IMR-90 (cell line): ENCODE data around the gene TRAK2. TPM values are rescaled to one million over a fixed set of nuclear protein-coding genes. Genes with fewer than 3 reads are reported as not detected.

Source experiments
- ATAC-seq: fragments of 200-7000 bp; cut with Tn5 transposase; 2 replicates; pipeline ENCODE4 v1.9.1; 2020; ENCODE audit warnings: low read depth, mild to moderate bottlenecking, moderate library complexity
- BruUV-seq: library from RNA; stranded (reverse); fragments of 400-500 nt; replicated peaks from 2 replicates; lab custom pipeline; 2021; lab: Mats Ljungman, UMichigan
- CTCF ChIA-PET: fragments of 300-600 bp; formaldehyde crosslinking; extraction: SDS; loops from one replicate; lab custom pipeline; 2021; ENCODE audit warnings: antibody characterized with exemption; lab: Yijun Ruan, JAX
- POLR2A ChIA-PET: fragments of 300-600 bp; sonication (Branson Sonifier 250); formaldehyde crosslinking; loops from one replicate; lab custom pipeline; 2022; ENCODE audit warnings: antibody characterized with exemption; ENCODE audit not compliant: unreplicated experiment; lab: Charles Lee
- DNase-seq: peaks from one replicate; pipeline ENCODE4 v3.0.0; 2013
- H2AFZ ChIP-seq: replicated peaks from 2 replicates; pipeline ENCODE3; 2013; ENCODE audit warnings: low read length, mild to moderate bottlenecking; ENCODE audit not compliant: poor library complexity
- H2AK5ac ChIP-seq: 2 replicates; pipeline ENCODE4 v1.6.1; 2013; ENCODE audit warnings: low read depth, low read length, inconsistent platforms
- H2AK9ac ChIP-seq: replicated peaks from 2 replicates; pipeline ENCODE3; 2013; ENCODE audit warnings: mild to moderate bottlenecking, low read depth, low read length, moderate library complexity; ENCODE audit not compliant: poor library complexity
- H2BK120ac ChIP-seq: 2 replicates; pipeline ENCODE4 v1.6.1; 2013; ENCODE audit warnings: low read depth, low read length, inconsistent platforms
- H2BK15ac ChIP-seq: 3 replicates; pipeline ENCODE4 v1.6.1; 2013; ENCODE audit warnings: low read depth, low read length, inconsistent platforms
- H2BK20ac ChIP-seq: 2 replicates; pipeline ENCODE4 v1.6.1; 2013; ENCODE audit warnings: low read depth, mild to moderate bottlenecking, inconsistent platforms, low read length, moderate library complexity
- H2BK5ac ChIP-seq: 2 replicates; pipeline ENCODE4 v1.6.1; 2013; ENCODE audit warnings: mild to moderate bottlenecking, low read depth, low read length, inconsistent platforms; ENCODE audit not compliant: poor library complexity, severe bottlenecking
- H3K14ac ChIP-seq: replicated peaks from 2 replicates; pipeline ENCODE4 v1.6.1; 2013; ENCODE audit warnings: low read depth, low read length, inconsistent platforms
- H3K18ac ChIP-seq: 2 replicates; pipeline ENCODE4 v1.6.1; 2013; ENCODE audit warnings: low read depth, low read length, control low read depth
- H3K23ac ChIP-seq: 2 replicates; pipeline ENCODE4 v1.6.1; 2013; ENCODE audit warnings: low read depth, low read length, inconsistent platforms
- H3K27ac ChIP-seq: 2 replicates; pipeline ENCODE4 v1.5.1; 2013; ENCODE audit warnings: mild to moderate bottlenecking, control low read depth, low read length; ENCODE audit not compliant: insufficient read depth
- H3K27me3 ChIP-seq: 2 replicates; pipeline ENCODE4 v1.6.1; 2013; ENCODE audit warnings: low read length; ENCODE audit not compliant: control insufficient read depth, insufficient read depth
- H3K36me3 ChIP-seq: 2 replicates; pipeline ENCODE4 v1.6.1; 2013; ENCODE audit warnings: low read length, mixed read lengths; ENCODE audit not compliant: control insufficient read depth, insufficient read depth
- H3K4ac ChIP-seq: 2 replicates; pipeline ENCODE4 v1.6.1; 2013; ENCODE audit warnings: low read depth, low read length, inconsistent platforms
- H3K4me1 ChIP-seq: 2 replicates; pipeline ENCODE4 v1.6.1; 2013; ENCODE audit warnings: low read length, mixed read lengths; ENCODE audit not compliant: control insufficient read depth, insufficient read depth
- H3K4me2 ChIP-seq: 2 replicates; pipeline ENCODE4 v1.6.1; 2013; ENCODE audit warnings: low read depth, mild to moderate bottlenecking, control low read depth, low read length, moderate library complexity
- H3K4me3 ChIP-seq: 2 replicates; pipeline ENCODE4 v1.5.1; 2013; ENCODE audit warnings: low read depth, mild to moderate bottlenecking, control low read depth, low read length, moderate library complexity; ENCODE audit not compliant: insufficient read depth
- H3K56ac ChIP-seq: 2 replicates; pipeline ENCODE4 v1.6.1; 2013; ENCODE audit warnings: low read length, inconsistent platforms; ENCODE audit not compliant: insufficient read depth; ENCODE audit errors: extremely low read depth
- H3K79me1 ChIP-seq, 2 experiments: 2 replicates each; pipeline ENCODE4 v1.6.1; 2013; ENCODE audit warnings: low read length in 2 of 2, inconsistent platforms in 1 of 2, low read depth in 1 of 2
- H3K9ac ChIP-seq: 2 replicates; pipeline ENCODE4 v1.6.1; 2013; ENCODE audit warnings: low read depth, low read length, control low read depth
- H3K9me1 ChIP-seq: 2 replicates; pipeline ENCODE4 v1.6.1; 2013; ENCODE audit warnings: low read length, inconsistent platforms; ENCODE audit not compliant: insufficient read depth
- H3K9me3 ChIP-seq: 2 replicates; pipeline ENCODE4 v1.6.1; 2013; ENCODE audit warnings: low read length; ENCODE audit not compliant: control insufficient read depth, insufficient read depth
- H4K20me1 ChIP-seq: 2 replicates; pipeline ENCODE4 v1.6.1; 2013; ENCODE audit warnings: low read length, inconsistent platforms; ENCODE audit not compliant: insufficient read depth
- H4K5ac ChIP-seq: 2 replicates; pipeline ENCODE4 v1.6.1; 2013; ENCODE audit warnings: mild to moderate bottlenecking, low read depth, low read length, control low read depth
- H4K8ac ChIP-seq, 2 experiments: 2 replicates each; pipeline ENCODE4 v1.6.1; 2013; ENCODE audit warnings: low read depth in 2 of 2, low read length in 2 of 2, control low read depth in 1 of 2, inconsistent platforms in 1 of 2
- H4K91ac ChIP-seq: 2 replicates; pipeline ENCODE4 v1.6.1; 2013; ENCODE audit warnings: low read depth, low read length, inconsistent platforms; ENCODE audit not compliant: insufficient read depth
- BHLHE40 ChIP-seq: fragments of 150-350 bp; IDR thresholded peaks from 2 replicates; pipeline ENCODE4 v1.6.1; 2016; ENCODE audit warnings: mild to moderate bottlenecking, low read depth, low read length
- CEBPB ChIP-seq: IDR thresholded peaks from 2 replicates; pipeline ENCODE4 v1.6.1; 2012; ENCODE audit warnings: low read depth, low read length, improper control_type of control experiment
- CHD1 ChIP-seq: IDR thresholded peaks from 2 replicates; pipeline ENCODE4 v1.6.1; 2012; ENCODE audit warnings: low read depth, low read length, improper control_type of control experiment
- FOS ChIP-seq: fragments of 150-350 bp; IDR thresholded peaks from 2 replicates; pipeline ENCODE4 v1.6.1; 2016; ENCODE audit warnings: low read depth, low read length
- MAZ ChIP-seq: IDR thresholded peaks from 2 replicates; pipeline ENCODE4 v1.6.1; 2012; ENCODE audit warnings: low read depth, mild to moderate bottlenecking, low read length, improper control_type of control experiment, moderate library complexity, borderline replicate concordance
- MXI1 ChIP-seq: IDR thresholded peaks from 2 replicates; pipeline ENCODE4 v1.6.1; 2012; ENCODE audit warnings: low read depth, mild to moderate bottlenecking, low read length, moderate library complexity, borderline replicate concordance
- NFE2L2 ChIP-seq: fragments of 150-350 bp; IDR thresholded peaks from 2 replicates; pipeline ENCODE4 v1.6.1; 2016; ENCODE audit warnings: low read depth, mild to moderate bottlenecking, low read length
- POLR2A ChIP-seq: IDR thresholded peaks from 2 replicates; pipeline ENCODE4 v1.6.1; 2012; ENCODE audit warnings: mild to moderate bottlenecking, low read depth, low read length
- RAD21 ChIP-seq: IDR thresholded peaks from 2 replicates; pipeline ENCODE4 v1.6.1; 2012; ENCODE audit warnings: low read length, improper control_type of control experiment
- RCOR1 ChIP-seq: IDR thresholded peaks from 2 replicates; pipeline ENCODE4 v1.6.1; 2012; ENCODE audit warnings: mild to moderate bottlenecking, low read length, improper control_type of control experiment; ENCODE audit not compliant: insufficient replicate concordance
- RFX5 ChIP-seq: IDR thresholded peaks from 2 replicates; pipeline ENCODE4 v1.8.0; 2012; ENCODE audit warnings: low read depth, mild to moderate bottlenecking, low read length, moderate library complexity
- SMC3 ChIP-seq: fragments of 150-350 bp; IDR thresholded peaks from 2 replicates; pipeline ENCODE4 v1.6.1; 2016; ENCODE audit warnings: low read depth, mild to moderate bottlenecking, antibody characterized with exemption, low read length, moderate library complexity
- WGBS, 2 experiments: methylation state at CpG; one replicate each; pipeline versions ENCODE4 v1.1.5 to v1.1.7; 2013; ENCODE audit warnings: missing lambda C conversion rate in 2 of 2; ENCODE audit not compliant: insufficient read length in 1 of 2; ENCODE audit errors: extremely low coverage in 2 of 2; 5-methylcytosine and 5-hydroxymethylcytosine counted together
- dilution Hi-C: fragments of 300-500 bp; cut with HindIII; formaldehyde crosslinking; loops from one replicate; pipeline ENCODE4 v1.14.3; 2018; ENCODE audit warnings: low sequenced_read_pairs; ENCODE audit not compliant: unreplicated experiment
- in situ Hi-C: fragments of 300-500 bp; cut with MboI; formaldehyde crosslinking; loops from 3 replicates; pipeline ENCODE4 v1.14.3; 2019; ENCODE audit warnings: low sequenced_read_pairs, inconsistent platforms, mixed read lengths
- intact Hi-C: fragments of 100-400 bp; cut with micrococcal nuclease; formaldehyde crosslinking; loops from 2 replicates; pipeline ENCODE4 v1.10.0; 2022
- polyA plus RNA-seq, 3 experiments: library from polyadenylated mRNA; depleted of rRNA; stranded (reverse); fragments of >200 nt; gene quantifications; 2 replicates each; pipeline ENCODE4 v1.2.3, GENCODE V29; 2012; ENCODE audit warnings: low replicate concordance in 1 of 3
- total RNA-seq: library from RNA; depleted of rRNA; stranded (reverse); fragments of >200 nt; gene quantifications from 2 replicates; pipeline ENCODE4 v1.2.3, GENCODE V29; 2012
- TF ChIP-seq, protein P1 (sequence below): fragments of 150-350 bp; IDR thresholded peaks from 2 replicates; pipeline ENCODE4 v1.6.1; 2017; ENCODE audit warnings: mild to moderate bottlenecking, antibody characterized with exemption, low read length, low read depth
- TF ChIP-seq, protein P2 (sequence below): conservative IDR thresholded peaks from 2 replicates; pipeline ENCODE4 v1.5.1; 2012; ENCODE audit warnings: mild to moderate bottlenecking, low read depth, low read length, improper control_type of control experiment
- TF ChIP-seq, protein P3 (sequence below): fragments of 150-350 bp; IDR thresholded peaks from 2 replicates; pipeline ENCODE4 v1.6.1; 2016; ENCODE audit warnings: low read depth, mild to moderate bottlenecking, low read length, moderate library complexity, borderline replicate concordance

The TRAK2 gene
- total and polyA plus RNA-seq, 2 of the 4 experiments (the other 2 are of a cell fraction): 13.1 to 65.4 TPM

DNA sequence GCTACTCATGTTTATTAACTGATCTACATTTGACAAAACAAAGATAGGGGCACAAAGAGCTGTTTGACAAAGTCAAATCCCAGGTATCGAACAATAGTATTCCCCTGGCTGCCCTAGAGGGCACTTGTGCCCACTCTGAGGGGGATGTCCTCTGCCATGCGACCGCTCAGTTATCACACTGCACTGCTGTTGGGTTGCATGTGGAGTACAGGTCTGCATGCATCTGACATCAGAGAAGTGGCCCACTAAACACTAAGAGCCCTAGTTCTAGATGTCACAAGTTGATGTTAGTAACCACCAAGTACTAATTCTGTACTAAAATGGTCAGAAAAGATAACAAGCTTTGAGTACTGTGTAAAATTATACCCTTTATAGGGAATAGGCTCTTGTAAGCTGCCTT lies 74.0 kb downstream of the TRAK2 start:
- BruUV-seq: no TSS peak
- Histone ChIP-seq H3K23ac (no peak overlapping the region), H3K9me1 (no peaks in the 10 kb centered on the region; the same call in 1 of the 2 replicates), H3K4me1 (no peaks in the 10 kb centered on the region), H3K27me3 (no peaks in the 10 kb centered on the region), H2AK5ac (no peak overlapping the region), H2BK20ac (no peak overlapping the region), H4K91ac (no peak overlapping the region), H3K14ac (no peak overlapping the region), H3K4me2 (no peak overlapping the region), H2AFZ (no peak overlapping the region), H3K4ac (no peak overlapping the region), H4K5ac (no peak overlapping the region), H3K79me1 (no peaks in the 10 kb centered on the region; a peak in 1 of 4 replicates), H4K8ac (no peak overlapping the region), H3K9me3 (no peaks in the 10 kb centered on the region; the same call in 1 of the 2 replicates), H3K18ac (no peak overlapping the region), H2BK5ac (no peak overlapping the region), H3K9ac (no peak overlapping the region), H4K20me1 (no peaks in the 10 kb centered on the region), H3K4me3 (no peak overlapping the region), H2BK120ac (no peak overlapping the region), H2AK9ac (no peak overlapping the region), H3K36me3 (peaks cover 17% of the 10 kb centered on the region), H3K56ac (no peak overlapping the region), H3K27ac (no peak overlapping the region), H2BK15ac (no peak overlapping the region)
- DNase-seq (no peak), ATAC-seq (no peak)
- CTCF ChIA-PET: no interaction called here
- POLR2A ChIA-PET: no interaction called here
- TF ChIP-seq BHLHE40: no peak
- no peak for TF ChIP-seq FOS
- TF ChIP-seq MAZ: no peak
- TF ChIP-seq CHD1: no peak
- TF ChIP-seq, protein P1, sequence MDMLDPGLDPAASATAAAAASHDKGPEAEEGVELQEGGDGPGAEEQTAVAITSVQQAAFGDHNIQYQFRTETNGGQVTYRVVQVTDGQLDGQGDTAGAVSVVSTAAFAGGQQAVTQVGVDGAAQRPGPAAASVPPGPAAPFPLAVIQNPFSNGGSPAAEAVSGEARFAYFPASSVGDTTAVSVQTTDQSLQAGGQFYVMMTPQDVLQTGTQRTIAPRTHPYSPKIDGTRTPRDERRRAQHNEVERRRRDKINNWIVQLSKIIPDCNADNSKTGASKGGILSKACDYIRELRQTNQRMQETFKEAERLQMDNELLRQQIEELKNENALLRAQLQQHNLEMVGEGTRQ: no peak
- no peak for TF ChIP-seq CEBPB
- TF ChIP-seq, protein P2, sequence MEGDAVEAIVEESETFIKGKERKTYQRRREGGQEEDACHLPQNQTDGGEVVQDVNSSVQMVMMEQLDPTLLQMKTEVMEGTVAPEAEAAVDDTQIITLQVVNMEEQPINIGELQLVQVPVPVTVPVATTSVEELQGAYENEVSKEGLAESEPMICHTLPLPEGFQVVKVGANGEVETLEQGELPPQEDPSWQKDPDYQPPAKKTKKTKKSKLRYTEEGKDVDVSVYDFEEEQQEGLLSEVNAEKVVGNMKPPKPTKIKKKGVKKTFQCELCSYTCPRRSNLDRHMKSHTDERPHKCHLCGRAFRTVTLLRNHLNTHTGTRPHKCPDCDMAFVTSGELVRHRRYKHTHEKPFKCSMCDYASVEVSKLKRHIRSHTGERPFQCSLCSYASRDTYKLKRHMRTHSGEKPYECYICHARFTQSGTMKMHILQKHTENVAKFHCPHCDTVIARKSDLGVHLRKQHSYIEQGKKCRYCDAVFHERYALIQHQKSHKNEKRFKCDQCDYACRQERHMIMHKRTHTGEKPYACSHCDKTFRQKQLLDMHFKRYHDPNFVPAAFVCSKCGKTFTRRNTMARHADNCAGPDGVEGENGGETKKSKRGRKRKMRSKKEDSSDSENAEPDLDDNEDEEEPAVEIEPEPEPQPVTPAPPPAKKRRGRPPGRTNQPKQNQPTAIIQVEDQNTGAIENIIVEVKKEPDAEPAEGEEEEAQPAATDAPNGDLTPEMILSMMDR: no peak
- TF ChIP-seq RCOR1: no peak
- no peak for TF ChIP-seq NFE2L2
- TF ChIP-seq RFX5: no peak
- TF ChIP-seq MXI1: no peak
- TF ChIP-seq, protein P3, sequence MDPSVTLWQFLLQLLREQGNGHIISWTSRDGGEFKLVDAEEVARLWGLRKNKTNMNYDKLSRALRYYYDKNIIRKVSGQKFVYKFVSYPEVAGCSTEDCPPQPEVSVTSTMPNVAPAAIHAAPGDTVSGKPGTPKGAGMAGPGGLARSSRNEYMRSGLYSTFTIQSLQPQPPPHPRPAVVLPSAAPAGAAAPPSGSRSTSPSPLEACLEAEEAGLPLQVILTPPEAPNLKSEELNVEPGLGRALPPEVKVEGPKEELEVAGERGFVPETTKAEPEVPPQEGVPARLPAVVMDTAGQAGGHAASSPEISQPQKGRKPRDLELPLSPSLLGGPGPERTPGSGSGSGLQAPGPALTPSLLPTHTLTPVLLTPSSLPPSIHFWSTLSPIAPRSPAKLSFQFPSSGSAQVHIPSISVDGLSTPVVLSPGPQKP: no peak
- TF ChIP-seq POLR2A: no peak
- TF ChIP-seq SMC3: no peak
- no peak for TF ChIP-seq RAD21
- dilution Hi-C loops (no loop called here), intact Hi-C loops (no loop called here), in situ Hi-C loops (no loop called here)
- WGBS, 2 experiments: no CpG with 5 or more reads among the region's 3 CpGs
